Ovary (tissue), 9 donors: ENCODE measurements around the gene CLMN. TPM values are rescaled to one million over a fixed set of nuclear protein-coding genes. Genes with fewer than 3 reads are reported as not detected.

Source experiments
- DNase-seq, 5 donors: peaks; one replicate each; pipeline ENCODE4 v3.0.0-alpha.2; 2019 to 2020
- H3K27ac ChIP-seq, 2 donors: fragments of 200-600 bp; one replicate each; pipeline versions ENCODE4 v1.5.1 to v1.8.0; 2019 to 2022
- H3K27me3 ChIP-seq: fragments of 200-600 bp; one replicate; pipeline ENCODE4 v1.8.0; 2022
- H3K36me3 ChIP-seq: fragments of 200-600 bp; sonication (generic); one replicate; pipeline ENCODE4 v1.5.1; 2019
- H3K4me1 ChIP-seq: one replicate; pipeline ENCODE4 v1.8.1; 2013; ENCODE audit warnings: mild to moderate bottlenecking, moderate library complexity; ENCODE audit not compliant: insufficient read depth
- H3K4me3 ChIP-seq: fragments of 200-600 bp; sonication (generic); one replicate; pipeline ENCODE4 v1.5.1; 2017
- H3K9me3 ChIP-seq, 2 donors: fragments of 200-600 bp in 1 of 2; sonication (generic) in 1 of 2; one replicate each; pipeline versions ENCODE4 v1.5.1 to v1.8.1; 2013 to 2019; ENCODE audit warnings: mild to moderate bottlenecking in 1 of 2, moderate library complexity in 1 of 2
- EP300 ChIP-seq: sonication (generic); formaldehyde crosslinking; IDR thresholded peaks from one replicate; pipeline ENCODE4 v1.6.1; 2017; ENCODE audit warnings: antibody characterized with exemption
- POLR2A ChIP-seq: fragments of 450-650 bp; IDR thresholded peaks from one replicate; pipeline ENCODE4 v1.6.1; 2017; ENCODE audit warnings: antibody characterized with exemption, mild to moderate bottlenecking, moderate library complexity
- WGBS, 3 donors: extraction: QIAGEN DNeasy Blood & Tissue Kit in 1 of 3; methylation state at CpG; one replicate each; pipeline versions ENCODE4 v1.1.5 to v1.1.7; 2013 to 2017; 5-methylcytosine and 5-hydroxymethylcytosine counted together
- intact Hi-C, 4 donors: fragments of 100-400 bp; cut with DNase I; formaldehyde crosslinking; loops; one replicate each; pipeline versions ENCODE4 v1.11.0 to v1.15.1; 2022 to 2023
- polyA plus RNA-seq, 2 donors: library from polyadenylated mRNA; stranded (reverse); fragments of 200-250 nt in 1 of 2; fragments of 350-450 nt in 1 of 2; fragmentation: Illumina TruSeq in 1 of 2; extraction: RNeasy Lipid Tissue Mini Kit (QIAGEN cat#74804) in 1 of 2; gene quantifications; one replicate each; pipeline ENCODE4 v1.2.3, GENCODE V29; 2013 to 2014
- total RNA-seq, 7 donors: library from RNA; depleted of rRNA in 2 of 7; stranded (reverse); fragments of >200 nt in 2 of 7; fragmentation: NEBNext Ultra II Directional in 3 of 7; extraction: Animal tissue kit (Norgen Biotek cat#: 25700) in 3 of 7; gene quantifications; one replicate each; pipeline versions ENCODE4 v1.1.0 to v1.2.4, GENCODE V29; 2016 to 2023
- TF ChIP-seq, protein P1 (sequence below), 3 donors: fragments of 450-650 bp in 2 of 3; fragments of 200-600 bp in 1 of 3; IDR thresholded peaks; one replicate each; pipeline versions ENCODE4 v1.5.1 to v1.8.0; 2016 to 2022; ENCODE audit warnings: antibody characterized with exemption in 3 of 3, mild to moderate bottlenecking in 1 of 3
- donor health status: DM: no; HTN: no; CAD: no; lungs with moderate emphysema.
- donor health status: DM: no; HTN: no; CAD: no.
- donor health status: Bipolar disorder and iron deficiency.
- donor health status: DM: yes; HTN: yes; CAD: no.
- donor health status: DM: no; HTN: no; CAD: no.
- donor health status: DM: yes; HTN: yes; CAD: no.

CLMN gene
- total and polyA plus RNA-seq, 9 donors: 2.2 to 11.7 (median 6.5) TPM

DNA sequence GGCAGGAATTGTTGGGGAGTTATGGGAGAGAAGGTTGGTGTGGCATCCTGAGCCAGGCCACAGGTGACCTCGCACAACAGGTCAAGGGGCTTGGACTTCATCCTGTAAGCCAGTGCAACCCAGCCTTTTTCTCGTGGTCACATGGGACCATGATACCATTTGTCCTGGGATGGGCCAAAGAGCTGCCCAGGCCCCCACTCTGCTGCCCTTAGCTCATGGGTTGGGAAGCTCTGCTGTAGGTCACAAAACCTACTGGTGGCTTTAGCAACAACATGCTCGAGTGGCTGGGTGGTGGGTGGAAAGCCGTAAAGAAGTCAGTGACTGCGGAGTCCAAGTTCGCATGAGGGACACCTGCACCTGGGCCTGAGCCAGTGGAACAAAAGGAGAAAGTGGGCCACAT lies 4.6 kb downstream of the CLMN start:
- WGBS, 3 donors: 80 to 95% (median 86%) methylated on average over 6 of the region's 6 CpGs
- Histone ChIP-seq H3K4me1 (no peaks in the 10 kb centered on the region), H3K4me3 (no peak overlapping the region), H3K27me3 (no peaks in the 10 kb centered on the region), H3K9me3 (no peaks in the 10 kb centered on the region), H3K36me3 (no peaks in the 10 kb centered on the region), H3K27ac (no peak overlapping the region)
- TF ChIP-seq EP300 (no peak), POLR2A (no peak)
- TF ChIP-seq, protein P1, sequence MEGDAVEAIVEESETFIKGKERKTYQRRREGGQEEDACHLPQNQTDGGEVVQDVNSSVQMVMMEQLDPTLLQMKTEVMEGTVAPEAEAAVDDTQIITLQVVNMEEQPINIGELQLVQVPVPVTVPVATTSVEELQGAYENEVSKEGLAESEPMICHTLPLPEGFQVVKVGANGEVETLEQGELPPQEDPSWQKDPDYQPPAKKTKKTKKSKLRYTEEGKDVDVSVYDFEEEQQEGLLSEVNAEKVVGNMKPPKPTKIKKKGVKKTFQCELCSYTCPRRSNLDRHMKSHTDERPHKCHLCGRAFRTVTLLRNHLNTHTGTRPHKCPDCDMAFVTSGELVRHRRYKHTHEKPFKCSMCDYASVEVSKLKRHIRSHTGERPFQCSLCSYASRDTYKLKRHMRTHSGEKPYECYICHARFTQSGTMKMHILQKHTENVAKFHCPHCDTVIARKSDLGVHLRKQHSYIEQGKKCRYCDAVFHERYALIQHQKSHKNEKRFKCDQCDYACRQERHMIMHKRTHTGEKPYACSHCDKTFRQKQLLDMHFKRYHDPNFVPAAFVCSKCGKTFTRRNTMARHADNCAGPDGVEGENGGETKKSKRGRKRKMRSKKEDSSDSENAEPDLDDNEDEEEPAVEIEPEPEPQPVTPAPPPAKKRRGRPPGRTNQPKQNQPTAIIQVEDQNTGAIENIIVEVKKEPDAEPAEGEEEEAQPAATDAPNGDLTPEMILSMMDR (IDR thresholded peaks at IDR 0.05): no peak
- intact Hi-C loops: no loop called here
- no peak for DNase-seq

DNA sequence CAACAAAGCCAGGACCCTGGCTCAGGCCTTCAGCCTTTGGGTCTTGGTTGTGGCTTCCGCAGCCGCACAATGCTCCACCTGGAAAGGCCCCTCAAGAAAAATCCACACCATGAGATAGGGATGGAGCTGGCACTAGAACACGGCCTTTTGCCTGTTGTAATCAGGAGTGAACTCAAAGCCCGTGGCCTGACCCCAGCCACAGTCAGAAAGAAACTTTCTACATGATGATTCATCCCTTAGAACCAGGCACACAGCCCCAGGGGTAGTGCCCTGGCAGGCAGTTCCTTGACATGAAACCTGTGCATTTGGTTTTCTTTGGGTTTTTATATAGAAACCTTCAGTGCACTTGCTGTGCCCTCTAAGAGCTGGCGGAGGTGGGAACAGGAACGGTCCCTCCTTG lies 5.1 kb downstream of the CLMN start:
- DNase-seq: no peak
- Histone ChIP-seq H3K4me1 (no peaks in the 10 kb centered on the region), H3K27ac (no peak overlapping the region)

DNA sequence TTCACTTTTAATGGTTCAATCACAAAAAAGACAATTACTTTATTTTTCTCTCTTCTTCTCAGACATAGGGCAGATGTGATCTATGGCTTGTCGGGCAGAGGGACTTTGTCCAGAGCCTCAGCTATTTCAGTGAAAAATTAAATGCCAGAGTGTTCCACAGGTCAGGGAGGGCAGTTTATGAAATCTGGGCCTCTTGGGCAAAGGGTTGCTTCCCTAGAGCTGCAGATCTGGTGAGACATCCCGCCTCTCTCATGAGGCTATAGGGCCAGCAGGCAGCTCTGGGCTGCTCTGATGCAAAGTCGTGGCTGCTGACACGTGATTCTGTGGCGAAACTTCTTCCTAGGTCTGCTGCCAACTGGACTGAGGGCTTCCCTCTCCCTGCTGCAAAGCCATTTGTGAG lies 6.0 kb downstream of the CLMN start:
- Histone ChIP-seq H3K4me1 (no peaks in the 10 kb centered on the region), H3K9me3 (no peaks in the 10 kb centered on the region), H3K27me3 (no peaks in the 10 kb centered on the region), H3K27ac (no peak overlapping the region), H3K4me3 (no peak overlapping the region), H3K36me3 (no peaks in the 10 kb centered on the region)
- peak in 4 of 5 donors; percentile 25 to 68 (median 44) for DNase-seq
- TF ChIP-seq EP300: peak; percentile 33
- TF ChIP-seq, protein P1 (IDR thresholded peaks at IDR 0.05): no peak
- 58 to 63% (median 59%) methylated on average over 5 of the region's 5 CpGs for WGBS, 3 donors
- intact Hi-C loops: no loop called here

More for the DNA sequence above, 5.1 kb downstream of the CLMN start:
- intact Hi-C loops: no loop called here
- Histone ChIP-seq H3K27me3 (no peaks in the 10 kb centered on the region), H3K4me3 (no peak overlapping the region), H3K36me3 (no peaks in the 10 kb centered on the region), H3K9me3 (no peaks in the 10 kb centered on the region)
- 60 to 87% (median 83%) methylated on average over 6 of the region's 6 CpGs for WGBS, 3 donors
- TF ChIP-seq POLR2A (no peak), EP300 (no peak)
- TF ChIP-seq, protein P1 (IDR thresholded peaks at IDR 0.05): no peak

DNA sequence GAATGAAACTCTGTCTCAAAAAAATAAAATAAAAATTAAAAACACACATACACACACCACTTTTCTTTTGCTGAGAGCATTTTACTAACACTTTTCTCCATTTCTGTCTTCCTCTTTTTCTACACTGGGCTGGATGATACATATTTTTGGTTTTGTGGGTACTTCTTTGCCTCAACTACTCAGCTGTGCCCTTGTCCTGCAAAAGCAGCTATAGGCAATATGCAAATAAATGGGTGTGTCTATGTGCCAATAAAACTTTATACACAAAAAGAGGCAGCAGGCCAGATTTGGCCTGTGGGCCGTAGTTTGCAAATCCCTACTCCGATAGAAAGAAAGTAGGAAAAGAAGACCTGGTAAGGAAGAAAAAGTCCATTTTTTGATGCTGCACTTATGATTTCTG lies 6.5 kb downstream of the CLMN start:
- no peak overlapping the region for H3K4me3 ChIP-seq
- no peaks in the 10 kb centered on the region for H3K4me1 ChIP-seq
- H3K36me3 ChIP-seq: no peaks in the 10 kb centered on the region
- intact Hi-C loops: no loop called here
- TF ChIP-seq, protein P1 (IDR thresholded peaks at IDR 0.05): no peak
- no peak for TF ChIP-seq POLR2A
- TF ChIP-seq EP300: no peak
- H3K27me3 ChIP-seq: no peaks in the 10 kb centered on the region
- H3K27ac ChIP-seq: no peak overlapping the region
- WGBS, 3 donors: 37 to 95% (median 90%) methylated on average over 2 of the region's 2 CpGs
- no peak for DNase-seq
- H3K9me3 ChIP-seq: no peaks in the 10 kb centered on the region

DNA sequence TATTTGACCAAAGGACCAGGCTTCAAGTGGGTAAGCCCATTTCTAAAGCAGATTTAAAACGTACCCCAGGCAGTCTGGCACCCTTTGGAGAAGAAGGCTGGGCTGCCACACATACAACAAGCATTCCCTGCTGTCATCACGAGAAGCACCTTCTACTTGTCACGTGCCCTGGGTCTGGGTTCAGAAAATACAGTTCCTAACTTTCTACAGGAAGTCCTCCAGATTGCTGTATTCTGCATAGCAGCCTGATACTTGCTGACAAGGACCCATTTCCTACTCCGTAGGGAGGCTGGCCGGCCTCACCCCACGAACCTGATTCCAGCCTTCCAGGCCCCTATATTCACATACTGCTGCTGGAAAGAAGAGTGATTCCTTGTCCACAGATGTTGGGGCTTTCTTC lies 7.4 kb downstream of the CLMN start:
- Histone ChIP-seq H3K36me3 (no peaks in the 10 kb centered on the region), H3K27ac (no peak overlapping the region), H3K27me3 (no peaks in the 10 kb centered on the region), H3K4me3 (no peak overlapping the region), H3K4me1 (no peaks in the 10 kb centered on the region), H3K9me3 (no peaks in the 10 kb centered on the region)
- intact Hi-C loops: no loop called here
- WGBS, 3 donors: 89 to 93% (median 89%) methylated on average over 6 of the region's 6 CpGs
- DNase-seq: no peak
- TF ChIP-seq, protein P1 (IDR thresholded peaks at IDR 0.05): no peak
- TF ChIP-seq EP300 (no peak), POLR2A (no peak)
